Mucosa of rectum (tissue), 2 donors: ENCODE results near the gene TBXAS1.

Source experiments
- H3K27ac ChIP-seq, 2 donors: one replicate each; pipeline ENCODE4 v1.7.0; 2013; ENCODE audit warnings: inconsistent platforms in 2 of 2, low read depth in 2 of 2, low read length in 2 of 2
- H3K27me3 ChIP-seq, 2 donors: one replicate each; pipeline ENCODE4 v1.7.0; 2013; ENCODE audit warnings: low read length in 2 of 2; ENCODE audit not compliant: control insufficient read depth in 2 of 2, insufficient read depth in 2 of 2
- H3K36me3 ChIP-seq, 2 donors: one replicate each; pipeline ENCODE4 v1.7.0; 2013; ENCODE audit warnings: low read length in 2 of 2; ENCODE audit not compliant: control insufficient read depth in 2 of 2, insufficient read depth in 2 of 2
- H3K4me1 ChIP-seq, 2 donors: one replicate each; pipeline ENCODE4 v1.7.0; 2013; ENCODE audit warnings: low read length in 2 of 2, mild to moderate bottlenecking in 1 of 2; ENCODE audit not compliant: control insufficient read depth in 2 of 2, insufficient read depth in 2 of 2
- H3K4me3 ChIP-seq, 2 donors: one replicate each; pipeline ENCODE4 v1.7.0; 2013; ENCODE audit warnings: low read length in 2 of 2
- H3K9ac ChIP-seq, 2 donors: one replicate each; pipeline ENCODE4 v1.7.0; 2013; ENCODE audit warnings: low read length in 2 of 2, low read depth in 1 of 2, mild to moderate bottlenecking in 1 of 2
- H3K9me3 ChIP-seq, 2 donors: one replicate each; pipeline ENCODE4 v1.7.0; 2013; ENCODE audit warnings: low read length in 2 of 2; ENCODE audit not compliant: control insufficient read depth in 2 of 2
- donor health status: healthy.
- donor health status: Normal muscosa, but diverticular disease.

TBXAS1 gene

DNA sequence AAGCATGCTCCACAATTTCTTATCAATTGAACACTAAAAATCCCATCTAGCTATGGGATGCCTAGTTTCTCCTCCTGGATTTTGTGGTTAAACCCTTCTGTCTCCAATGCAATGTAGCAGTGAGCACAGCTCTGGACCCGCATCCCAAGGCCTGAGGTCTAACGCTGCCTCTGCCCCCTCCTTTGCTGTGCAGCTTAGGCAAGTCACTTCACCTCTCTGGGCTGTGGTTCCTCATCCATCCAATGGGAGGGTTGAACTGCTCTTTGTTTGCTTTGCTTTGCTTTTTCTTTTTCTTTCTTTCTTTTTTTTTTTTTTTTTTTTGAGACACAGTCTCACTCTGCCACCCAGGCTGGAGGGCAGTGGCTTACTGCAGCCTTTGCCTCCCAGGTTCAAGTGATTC is 164.5 kb downstream of the TBXAS1 start:
- Histone ChIP-seq H3K9ac (no peak overlapping the region), H3K27me3 (no peaks in the 10 kb centered on the region), H3K4me1 (no peaks in the 10 kb centered on the region), H3K4me3 (no peak overlapping the region), H3K27ac (no peak overlapping the region), H3K36me3 (no peaks in the 10 kb centered on the region), H3K9me3 (no peaks in the 10 kb centered on the region)

DNA sequence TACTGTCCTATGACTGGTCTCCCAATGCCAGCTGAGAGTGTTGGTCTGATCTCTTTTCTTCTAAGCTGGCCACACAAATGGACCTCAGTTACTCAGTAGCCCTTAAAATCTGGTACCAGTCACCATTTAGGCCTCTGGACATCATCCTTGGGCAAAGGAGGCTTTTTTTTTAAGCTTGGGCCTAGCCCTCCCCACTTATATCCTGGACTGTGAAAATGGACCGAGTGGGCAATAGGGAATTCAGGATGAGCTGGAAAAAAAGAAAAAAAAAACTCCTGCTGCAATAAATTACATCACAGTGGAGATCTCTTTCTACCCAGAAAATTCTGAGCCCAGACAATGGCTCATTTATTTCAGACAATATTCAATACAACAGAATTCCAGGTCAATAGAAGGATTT is 165.3 kb downstream of the TBXAS1 start:
- no peaks in the 10 kb centered on the region for H3K36me3 ChIP-seq
- no peak overlapping the region for H3K4me3 ChIP-seq
- no peak overlapping the region for H3K27ac ChIP-seq
- no peaks in the 10 kb centered on the region for H3K27me3 ChIP-seq
- no peaks in the 10 kb centered on the region for H3K4me1 ChIP-seq
- H3K9me3 ChIP-seq, result no peaks in the 10 kb centered on the region
- H3K9ac ChIP-seq, result no peak overlapping the region

DNA sequence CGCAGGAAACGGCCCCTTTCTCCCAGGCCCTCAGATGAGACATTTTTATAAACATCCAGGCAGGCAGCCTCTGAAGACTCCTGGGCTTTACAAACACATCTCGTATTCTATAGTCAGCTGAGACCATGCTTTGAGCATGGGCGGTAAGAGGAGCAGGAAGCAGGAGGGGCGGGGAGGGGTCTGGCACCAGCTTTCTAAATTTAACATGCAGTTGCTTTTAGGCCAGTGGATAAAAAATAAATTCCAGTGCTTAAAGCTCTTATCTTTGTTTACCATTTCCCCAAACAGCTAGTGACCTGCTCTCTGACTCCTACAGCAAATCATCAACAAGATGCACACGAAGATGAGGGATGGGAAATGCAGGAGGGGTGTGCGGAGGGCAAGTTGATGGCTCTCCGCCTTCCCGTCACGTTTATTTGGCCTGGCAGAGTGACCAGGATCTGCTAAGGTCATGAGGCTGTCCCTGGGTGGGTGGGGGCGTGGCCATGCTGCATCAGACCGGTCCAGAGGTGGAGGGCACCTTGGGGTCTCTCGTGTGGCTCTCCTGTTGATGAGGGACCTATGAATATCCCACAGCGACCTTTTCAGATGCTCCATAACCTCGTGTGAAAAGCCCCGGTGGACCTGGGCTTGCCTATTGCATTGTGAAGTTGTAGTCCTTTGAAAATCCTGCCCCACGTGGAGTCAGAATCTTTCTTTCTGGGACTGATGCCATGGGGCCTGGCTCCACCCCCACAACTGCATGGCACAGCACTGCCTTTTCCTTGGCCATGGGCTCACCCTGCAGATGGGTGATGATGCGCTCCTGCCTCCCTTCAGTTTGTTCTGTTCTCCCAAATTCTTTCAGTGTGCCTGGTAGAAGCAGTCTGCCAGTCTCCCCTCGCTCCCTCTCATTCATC is 166.2 kb downstream of the TBXAS1 start:
- H3K27me3 ChIP-seq, result no peaks in the 10 kb centered on the region
- no peaks in the 10 kb centered on the region for H3K4me1 ChIP-seq
- no peak overlapping the region for H3K4me3 ChIP-seq
- no peaks in the 10 kb centered on the region for H3K9me3 ChIP-seq
- H3K9ac ChIP-seq, result no peak overlapping the region
- no peaks in the 10 kb centered on the region for H3K36me3 ChIP-seq
- no peak overlapping the region for H3K27ac ChIP-seq

DNA sequence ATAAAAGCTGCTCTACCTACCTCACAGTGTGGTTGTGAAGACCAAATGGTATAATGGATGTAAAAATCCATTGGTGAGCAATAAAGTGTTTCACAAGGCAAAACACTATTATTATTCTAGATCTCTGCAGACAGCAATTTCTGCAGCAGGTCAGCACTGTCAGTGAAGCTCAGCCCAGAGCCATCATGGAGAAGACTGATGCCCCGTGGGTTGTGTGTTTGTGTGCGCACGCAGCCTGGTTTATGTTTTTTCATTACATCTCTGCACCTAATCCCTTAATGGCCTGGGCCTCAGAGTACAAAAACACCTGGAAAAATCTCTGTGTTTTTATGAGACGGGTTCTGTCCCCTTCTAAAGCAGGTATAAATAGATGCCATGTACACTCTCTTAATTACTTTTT is 169.5 kb downstream of the TBXAS1 start:
- Histone ChIP-seq H3K4me3 (no peak overlapping the region), H3K9me3 (no peaks in the 10 kb centered on the region), H3K27ac (no peak overlapping the region), H3K4me1 (no peaks in the 10 kb centered on the region), H3K36me3 (no peaks in the 10 kb centered on the region), H3K27me3 (no peaks in the 10 kb centered on the region), H3K9ac (no peak overlapping the region)

DNA sequence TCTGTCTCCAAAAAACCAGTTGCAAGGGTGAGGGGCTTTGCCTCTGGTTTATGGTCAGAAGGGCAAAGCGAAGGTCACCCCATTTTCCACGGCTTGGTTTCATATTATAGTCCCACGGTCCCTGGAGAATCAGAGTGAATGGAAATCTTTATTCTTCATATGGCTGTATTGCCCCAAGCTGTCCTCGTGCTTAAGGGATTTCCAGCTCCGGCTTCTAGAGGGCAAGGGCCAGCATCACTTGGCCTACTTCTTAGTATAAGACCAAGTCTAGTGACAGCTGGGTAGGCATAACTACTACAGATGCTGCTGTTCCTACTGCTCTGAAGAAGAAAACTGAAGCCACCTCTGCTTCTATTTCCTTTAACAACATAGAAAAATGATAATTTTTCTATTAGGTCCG is 170.5 kb downstream of the TBXAS1 start:
- Histone ChIP-seq H3K4me3 (no peak overlapping the region), H3K36me3 (no peaks in the 10 kb centered on the region), H3K27ac (no peak overlapping the region), H3K9ac (no peak overlapping the region), H3K4me1 (no peaks in the 10 kb centered on the region), H3K9me3 (no peaks in the 10 kb centered on the region), H3K27me3 (no peaks in the 10 kb centered on the region)

DNA sequence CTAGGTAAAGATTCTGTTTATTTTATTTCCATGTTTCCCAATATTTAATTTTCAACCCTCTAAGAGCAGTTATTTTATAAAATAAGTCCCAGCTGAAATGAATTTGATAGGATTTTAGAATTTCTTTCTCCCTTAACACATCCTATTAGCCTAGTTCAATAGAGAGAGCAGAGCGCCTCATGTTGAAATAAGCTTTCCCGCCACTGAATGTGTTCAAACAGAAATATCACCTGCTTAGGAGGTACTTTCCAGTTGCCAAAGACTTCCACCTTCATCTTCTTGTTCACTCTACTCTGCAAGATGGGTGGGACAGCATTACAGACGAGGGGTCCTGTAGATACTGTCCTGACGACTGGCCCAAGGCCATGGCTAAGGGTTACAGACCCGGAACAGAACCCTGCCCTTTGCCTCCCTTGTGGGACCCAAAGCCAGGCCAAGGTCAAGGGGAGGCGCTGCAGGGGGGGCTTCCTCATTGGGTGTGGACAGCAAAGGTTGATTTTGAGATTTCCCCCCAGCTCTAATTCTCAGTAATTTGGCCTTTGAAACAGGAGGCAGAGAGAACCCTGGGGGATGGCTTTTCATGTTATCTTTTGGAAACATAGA is 171.7 kb downstream of the TBXAS1 start:
- H3K27ac ChIP-seq, result no peak overlapping the region

DNA sequence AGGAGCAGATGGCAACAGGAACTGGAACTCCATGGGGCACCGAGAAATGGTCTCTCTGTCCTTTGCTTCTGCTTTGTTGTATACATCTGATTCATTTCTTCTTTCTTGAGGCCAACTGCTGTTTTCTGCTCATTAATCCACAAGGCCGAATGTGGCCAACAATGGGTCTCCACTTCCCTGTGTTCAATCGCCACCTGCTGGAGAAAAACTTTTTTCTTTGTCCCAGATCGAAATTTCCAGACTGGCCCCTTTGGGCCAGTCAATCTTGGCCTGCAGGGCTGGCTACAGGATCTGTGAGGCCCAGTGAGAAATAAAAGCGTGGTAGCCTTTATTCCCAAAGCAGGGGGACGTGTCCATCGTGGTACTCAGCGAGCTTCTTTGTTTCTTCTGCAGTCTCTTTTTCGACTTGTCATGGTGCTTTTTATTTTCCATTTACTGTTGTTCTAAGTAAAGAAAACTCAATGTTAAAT is 174.9 kb downstream of the TBXAS1 start:
- no peak overlapping the region for H3K27ac ChIP-seq
- H3K27me3 ChIP-seq, result no peaks in the 10 kb centered on the region
- no peak overlapping the region for H3K4me3 ChIP-seq
- no peaks in the 10 kb centered on the region for H3K9me3 ChIP-seq
- H3K4me1 ChIP-seq, result no peaks in the 10 kb centered on the region
- H3K36me3 ChIP-seq, result no peaks in the 10 kb centered on the region
- H3K9ac ChIP-seq, result no peak overlapping the region

More for the DNA sequence above, 171.7 kb downstream of the TBXAS1 start:
- Histone ChIP-seq H3K36me3 (no peaks in the 10 kb centered on the region), H3K4me3 (no peak overlapping the region), H3K4me1 (no peaks in the 10 kb centered on the region), H3K9me3 (no peaks in the 10 kb centered on the region), H3K9ac (no peak overlapping the region), H3K27me3 (no peaks in the 10 kb centered on the region)

DNA sequence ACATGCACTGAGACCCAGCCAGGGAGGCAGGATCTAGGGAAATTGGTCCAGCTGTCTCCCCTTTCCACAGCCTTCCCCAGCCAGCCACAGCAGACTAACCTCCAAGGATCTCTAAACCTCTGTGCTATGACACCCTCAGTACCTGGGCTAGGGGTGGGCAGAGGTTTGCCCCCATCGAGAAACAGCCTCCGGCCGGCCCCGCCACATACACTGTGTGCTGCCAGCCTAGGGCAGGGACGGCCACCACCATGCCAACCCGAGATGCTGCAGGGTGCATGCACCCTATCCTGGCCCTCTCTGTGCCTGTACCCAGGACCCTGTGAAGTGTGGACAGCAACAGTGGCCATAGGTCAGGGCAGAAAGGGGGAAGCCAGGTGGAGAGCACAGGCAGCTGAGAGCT is 175.6 kb downstream of the TBXAS1 start:
- Histone ChIP-seq H3K9me3 (no peaks in the 10 kb centered on the region), H3K36me3 (no peaks in the 10 kb centered on the region), H3K9ac (no peak overlapping the region), H3K27me3 (no peaks in the 10 kb centered on the region), H3K27ac (no peak overlapping the region), H3K4me3 (no peak overlapping the region), H3K4me1 (no peaks in the 10 kb centered on the region)

DNA sequence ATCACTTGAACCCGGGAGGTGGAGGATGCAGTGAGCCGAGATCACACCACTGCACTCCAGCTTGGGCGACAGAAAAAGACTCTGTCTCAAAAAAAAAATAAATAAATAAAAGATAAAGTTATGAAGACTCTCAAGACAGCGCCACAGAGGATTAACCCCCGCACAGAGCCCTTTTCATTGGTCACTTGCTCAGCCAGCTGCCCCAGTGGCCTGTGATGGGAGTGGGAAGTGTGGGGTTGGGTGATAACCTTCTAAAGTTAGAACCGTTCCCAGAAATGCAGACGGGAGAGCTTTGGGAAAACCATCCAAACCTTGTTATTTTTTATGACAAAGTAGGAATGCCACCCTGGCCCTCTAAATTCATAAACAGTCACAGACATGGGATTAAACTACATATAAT is 176.3 kb downstream of the TBXAS1 start:
- H3K27me3 ChIP-seq, result no peaks in the 10 kb centered on the region
- no peak overlapping the region for H3K4me3 ChIP-seq
- no peak overlapping the region for H3K27ac ChIP-seq
- H3K36me3 ChIP-seq, result no peaks in the 10 kb centered on the region
- H3K9me3 ChIP-seq, result no peaks in the 10 kb centered on the region
- H3K4me1 ChIP-seq, result no peaks in the 10 kb centered on the region
- H3K9ac ChIP-seq, result no peak overlapping the region

DNA sequence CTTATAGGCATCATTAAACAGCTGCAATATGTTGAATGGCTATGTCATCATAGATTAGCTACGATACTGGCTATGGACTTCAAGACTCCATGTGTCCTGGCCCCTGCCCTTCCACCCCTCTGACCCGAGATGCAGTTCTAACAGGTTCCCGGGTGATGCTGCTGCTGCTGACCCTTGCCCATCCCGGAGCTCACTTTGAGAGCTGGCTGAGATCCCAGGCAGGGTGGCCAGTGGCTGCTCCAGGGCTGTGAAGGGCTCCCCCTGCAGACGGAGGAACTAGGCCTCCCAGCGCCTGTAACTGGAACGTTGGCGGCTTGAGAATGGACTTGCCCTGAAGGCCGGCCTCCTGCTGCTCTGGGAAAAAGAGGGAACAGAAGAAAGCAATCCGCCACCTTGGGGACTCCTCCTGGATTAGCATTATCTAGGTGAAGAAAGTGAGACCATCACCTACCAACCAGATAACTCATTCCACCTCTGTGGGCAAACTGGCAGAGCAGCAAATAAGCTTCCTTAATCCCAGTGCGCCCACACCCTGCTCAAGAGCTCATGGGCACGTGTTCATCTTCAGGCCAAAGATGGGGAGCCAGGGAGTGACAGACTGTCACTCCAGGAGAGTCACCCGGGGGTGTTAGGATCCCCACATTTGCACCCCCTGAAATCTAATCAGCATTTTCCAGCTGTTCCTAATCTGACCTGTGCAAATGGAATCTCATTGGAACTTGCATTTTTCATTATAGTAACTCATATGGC is 176.9 kb downstream of the TBXAS1 start:
- Histone ChIP-seq H3K27ac (no peak overlapping the region), H3K27me3 (no peaks in the 10 kb centered on the region), H3K36me3 (no peaks in the 10 kb centered on the region), H3K4me1 (no peaks in the 10 kb centered on the region), H3K9ac (no peak overlapping the region), H3K4me3 (no peak overlapping the region), H3K9me3 (no peaks in the 10 kb centered on the region)
